GM18867 (cell line): Measurements from ENCODE around the gene SH3BP5L.

Experiments
- ATAC-seq: cut with Tn5 transposase; IDR thresholded peaks from one replicate; pipeline ENCODE4 v1.9.1; 2021; ENCODE audit warnings: mild to moderate bottlenecking, moderate library complexity; ENCODE audit not compliant: unreplicated experiment

Gene SH3BP5L

DNA sequence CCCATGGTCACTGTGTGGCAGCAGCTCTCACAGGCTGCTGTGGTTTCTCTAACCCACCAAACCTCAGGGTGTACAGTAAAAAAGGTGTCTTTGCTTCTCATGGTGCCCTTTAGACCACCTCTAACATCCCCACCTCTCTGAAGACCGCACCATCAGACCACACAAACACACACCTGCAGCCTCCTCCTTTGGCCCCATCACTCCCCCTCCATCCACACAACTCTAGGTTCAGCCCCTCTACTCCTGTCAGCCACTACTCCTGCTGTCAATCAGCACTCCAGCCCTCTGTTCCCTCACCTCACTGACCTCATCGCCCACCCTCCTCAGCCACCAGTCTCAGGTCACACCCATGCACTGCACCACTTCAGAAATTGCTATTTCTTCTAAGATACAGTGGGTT lies 25.7 kb upstream of the SH3BP5L start:
- ATAC-seq: no peak

- no peak for ATAC-seq
These were observed 25.0 kb upstream of the SH3BP5L start for GRCh38 chr1:248850536-248851251.

GRCh38 chr1:248850124-248850523 lies 24.4 kb upstream of the SH3BP5L start:
- no peak for ATAC-seq

- ATAC-seq: no peak
These were observed 23.9 kb upstream of the SH3BP5L start for GRCh38 chr1:248849637-248850036.

GRCh38 chr1:248849152-248849551 lies 23.4 kb upstream of the SH3BP5L start:
- ATAC-seq: no peak

- ATAC-seq: no peak
These were observed 22.9 kb upstream of the SH3BP5L start for GRCh38 chr1:248848602-248849001.

- ATAC-seq: no peak
These were observed 22.3 kb upstream of the SH3BP5L start for GRCh38 chr1:248847956-248848561.

DNA sequence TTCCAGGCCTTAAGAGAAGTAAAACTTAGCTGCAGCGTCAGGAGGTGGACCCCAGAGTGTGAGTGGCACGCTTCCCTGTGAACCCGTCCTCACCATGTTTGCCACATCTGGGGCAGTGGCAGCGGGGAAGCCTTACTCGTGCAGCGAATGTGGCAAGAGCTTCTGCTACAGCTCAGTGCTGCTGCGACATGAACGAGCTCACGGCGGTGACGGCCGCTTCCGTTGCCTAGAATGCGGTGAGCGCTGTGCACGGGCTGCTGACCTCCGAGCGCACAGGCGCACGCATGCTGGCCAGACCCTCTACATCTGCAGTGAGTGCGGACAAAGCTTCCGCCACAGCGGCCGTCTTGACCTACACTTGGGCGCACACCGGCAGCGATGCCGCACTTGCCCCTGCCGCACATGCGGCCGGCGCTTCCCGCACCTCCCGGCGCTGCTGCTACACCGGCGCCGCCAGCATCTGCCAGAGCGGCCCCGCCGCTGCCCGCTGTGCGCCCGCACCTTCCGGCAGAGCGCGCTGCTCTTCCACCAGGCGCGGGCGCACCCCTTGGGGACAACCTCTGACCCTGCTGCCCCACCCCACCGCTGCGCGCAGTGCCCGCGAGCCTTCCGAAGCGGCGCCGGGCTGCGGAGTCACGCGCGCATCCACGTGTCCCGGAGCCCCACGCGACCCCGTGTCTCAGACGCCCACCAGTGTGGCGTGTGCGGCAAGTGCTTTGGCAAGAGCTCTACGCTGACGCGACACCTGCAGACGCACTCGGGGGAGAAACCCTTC lies 21.7 kb upstream of the SH3BP5L start:
- no peak for ATAC-seq

- no peak for ATAC-seq
These were observed 18.8 kb upstream of the SH3BP5L start for GRCh38 chr1:248844526-248844925.

DNA sequence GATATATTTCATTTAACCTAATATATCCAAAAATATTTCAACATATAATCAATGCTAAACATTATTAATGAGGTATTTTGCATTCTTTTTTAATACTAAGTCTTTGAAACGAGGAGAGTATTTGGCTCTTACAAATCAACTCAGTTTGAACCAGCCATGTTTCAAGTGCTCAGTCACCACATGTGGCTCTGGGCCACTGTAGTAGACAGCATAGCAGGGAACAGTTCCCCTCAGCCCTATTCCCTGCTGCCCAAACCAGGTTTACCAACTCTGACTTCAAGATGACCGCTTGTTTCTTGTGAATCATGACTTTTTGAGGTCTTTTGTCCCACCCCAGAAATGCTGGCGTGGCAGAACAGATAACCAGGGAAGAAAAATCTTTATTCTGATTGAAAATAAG lies 18.0 kb upstream of the SH3BP5L start:
- ATAC-seq: no peak

DNA sequence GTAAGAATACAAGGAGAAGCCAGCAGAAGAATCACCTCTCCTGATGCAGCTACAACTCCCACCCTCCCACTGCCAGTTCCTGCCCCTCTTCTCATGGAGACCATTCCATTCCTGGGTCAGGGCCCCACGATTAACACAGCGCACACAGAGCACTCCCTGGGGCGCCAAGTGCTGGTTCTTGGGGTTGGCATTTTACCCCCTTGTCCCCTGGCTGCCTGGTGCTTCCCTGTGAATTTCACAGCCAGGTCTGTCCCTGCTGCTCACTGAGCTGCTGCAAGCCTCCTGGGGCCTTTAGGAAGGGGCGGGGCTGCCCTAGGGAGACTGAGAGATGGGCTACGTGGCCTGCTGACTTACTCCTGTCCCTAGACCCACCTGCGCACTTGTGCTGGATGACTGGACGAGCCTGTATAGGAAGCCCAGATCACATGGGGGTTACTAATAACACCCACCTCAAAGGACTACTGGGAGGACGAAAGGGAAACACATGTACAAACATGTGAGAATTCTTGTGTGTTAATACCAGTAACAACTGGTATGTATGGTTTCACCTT lies 17.1 kb upstream of the SH3BP5L start:
- peak; percentile 35 for ATAC-seq

DNA sequence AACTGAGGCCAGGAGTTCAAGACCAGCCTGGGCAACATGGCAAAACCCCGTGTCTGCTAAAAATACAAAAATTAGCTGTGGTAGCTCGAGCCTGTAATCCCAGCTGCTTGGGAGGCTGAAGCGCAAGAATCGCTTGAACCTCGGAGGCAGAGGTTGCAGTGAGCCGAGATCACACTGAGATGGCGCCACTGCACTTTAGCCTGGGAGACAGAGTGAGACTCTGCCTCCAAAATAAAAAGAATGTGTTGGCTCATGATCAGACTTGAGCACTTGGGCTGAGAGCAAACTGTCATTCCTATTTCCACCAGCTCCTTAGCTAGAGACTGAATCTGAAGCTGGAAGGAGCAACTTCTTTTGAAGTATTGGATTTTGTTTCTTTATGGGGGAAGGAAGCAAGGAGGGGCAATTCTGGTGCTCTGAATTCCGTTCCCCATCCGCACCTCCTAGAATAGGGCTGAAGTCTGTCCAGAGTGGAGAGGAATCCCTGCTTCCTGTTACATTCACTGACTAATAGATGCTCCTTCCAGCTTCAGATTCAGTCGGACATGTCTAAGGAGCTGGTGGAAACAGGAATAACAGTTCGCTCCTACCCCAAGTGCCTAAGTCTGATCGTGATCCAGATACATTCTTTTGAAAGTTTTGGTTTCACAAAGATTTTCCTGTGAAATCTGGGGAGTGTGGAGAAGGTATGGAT lies 16.1 kb upstream of the SH3BP5L start:
- no peak for ATAC-seq

GRCh38 chr1:248840946-248841345 lies 15.2 kb upstream of the SH3BP5L start:
- ATAC-seq: no peak

- no peak for ATAC-seq
These were observed 13.4 kb upstream of the SH3BP5L start for GRCh38 chr1:248839168-248839555.

GRCh38 chr1:248838357-248839167 lies 12.8 kb upstream of the SH3BP5L start:
- ATAC-seq: peak; percentile 62

DNA sequence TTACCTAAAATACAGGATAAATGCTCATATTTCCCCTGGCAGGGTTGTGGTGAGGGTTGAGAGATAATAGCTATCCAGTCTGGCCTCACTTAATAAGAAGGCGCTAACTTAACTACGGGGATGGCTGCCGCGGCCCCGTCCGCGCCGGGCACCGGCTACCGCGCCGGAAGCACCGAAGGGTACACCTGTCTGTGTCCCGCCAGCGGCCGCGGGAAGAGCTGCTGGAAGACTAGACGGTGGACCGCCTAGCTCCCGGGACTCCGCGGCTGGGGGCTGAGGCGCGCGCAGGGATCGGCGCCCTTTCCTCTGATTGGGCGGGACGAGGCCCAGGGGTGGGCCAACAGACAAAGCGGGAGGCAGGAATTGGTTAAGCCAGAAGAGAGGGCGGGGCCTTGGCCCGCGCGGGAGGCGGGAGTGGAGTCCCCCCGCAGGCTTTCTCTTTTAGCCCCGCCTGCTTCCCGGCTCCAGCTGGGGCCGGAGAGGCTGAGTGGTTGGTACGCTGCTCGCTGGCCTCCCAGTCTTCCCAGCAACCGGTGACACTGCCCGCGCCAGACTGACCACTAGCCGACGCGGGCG lies 12.2 kb upstream of the SH3BP5L start, which contains the start of gene ZNF672:
TSS of gene ZNF672 (plus strand) at position 444 of the 576 bp plus-strand sequence. CDS start 9,051 bp downstream, outside the sequence.
- ATAC-seq: peak; percentile 81

DNA sequence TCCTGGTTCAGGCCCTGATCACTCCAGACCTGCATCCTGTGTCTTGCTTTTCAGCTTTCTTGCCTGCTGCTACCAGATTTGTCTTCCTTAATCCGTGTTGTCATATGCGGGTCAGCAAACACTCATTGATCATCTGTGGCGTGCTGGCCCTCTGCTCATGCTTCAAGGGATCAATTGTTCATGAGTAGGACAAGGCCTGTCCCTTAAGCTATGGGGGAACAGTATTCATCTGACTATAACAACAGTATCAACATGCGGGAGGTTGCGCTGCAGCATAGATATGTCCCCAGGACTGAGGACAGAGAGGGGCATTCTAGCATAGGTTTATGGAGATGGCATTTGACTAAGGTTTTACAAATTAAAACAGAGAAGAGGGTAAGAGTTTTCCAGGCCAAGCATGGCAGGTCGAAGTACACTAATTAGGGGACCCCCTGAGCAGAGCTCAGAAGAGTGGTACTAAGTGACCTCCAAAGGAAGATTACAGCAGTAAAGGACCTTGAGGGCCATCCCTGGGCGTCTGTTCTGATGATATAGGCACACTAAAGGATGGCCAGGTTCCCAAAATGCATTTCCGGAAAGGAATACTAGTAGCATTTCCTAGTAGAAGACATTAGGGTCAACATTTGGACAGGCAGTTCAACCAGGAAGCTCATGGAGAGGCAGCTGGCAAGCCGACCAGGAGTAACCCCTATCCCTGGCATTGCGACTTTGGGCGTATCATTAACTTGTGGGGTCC lies 11.5 kb upstream of the SH3BP5L start:
- no peak for ATAC-seq

DNA sequence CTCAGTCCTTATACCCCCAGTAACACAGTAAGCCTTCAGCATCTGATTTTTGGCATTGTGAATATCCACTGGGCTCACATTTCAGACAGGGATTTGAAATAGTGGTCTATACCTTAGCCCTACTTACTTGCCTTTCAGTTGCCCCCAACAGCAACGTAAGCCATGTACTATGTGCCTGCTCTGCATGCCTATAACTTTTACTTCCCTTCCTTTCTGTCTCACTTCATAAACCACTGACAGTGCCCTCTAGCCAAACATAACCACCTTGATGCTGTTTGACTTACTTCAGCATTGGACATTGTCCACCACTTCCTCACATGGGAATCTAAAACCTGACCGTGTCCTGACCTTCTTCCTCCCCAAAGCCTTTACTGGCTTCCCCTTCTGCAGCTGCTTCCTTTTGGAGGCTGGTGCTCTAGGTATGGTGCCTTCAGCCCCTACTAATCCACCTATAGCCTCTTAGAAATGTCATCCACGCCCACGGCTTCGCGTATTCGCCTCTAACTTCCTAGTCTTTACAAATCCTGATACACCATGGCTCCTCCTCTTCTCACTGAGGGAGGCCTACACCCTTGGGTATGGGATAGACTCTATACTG lies 8.7 kb upstream of the SH3BP5L start:
- no peak for ATAC-seq

- ATAC-seq: no peak
These were observed 6.1 kb upstream of the SH3BP5L start for GRCh38 chr1:248831842-248832241.
